Kidney (tissue), 14 donors: ENCODE measurements around the gene GNAT2. TPM values are rescaled to one million over a fixed set of nuclear protein-coding genes. Genes with fewer than 3 reads are reported as not detected.

ENCODE experiments used
- DNase-seq, 5 donors: peaks; one replicate each; pipeline ENCODE4 v3.0.0-alpha.2; 2013 to 2020
- FAIRE-seq: peaks from 2 replicates; lab custom pipeline; 2012; peaks lifted over from hg19 to GRCh38; lab: Jason Lieb, UNC
- H3K27ac ChIP-seq, 2 donors: one replicate each; pipeline ENCODE4 v1.7.0; 2013; ENCODE audit warnings: low read depth in 2 of 2, low read length in 2 of 2, inconsistent platforms in 1 of 2
- H3K27me3 ChIP-seq: one replicate; pipeline ENCODE4 v1.7.1; 2013; ENCODE audit warnings: low read length, inconsistent platforms; ENCODE audit not compliant: control insufficient read depth, insufficient read depth
- H3K36me3 ChIP-seq, 3 donors: one replicate each; pipeline versions ENCODE4 v1.7.0 to v1.7.1; 2013; ENCODE audit warnings: low read length in 3 of 3, control low read depth in 1 of 3, inconsistent platforms in 1 of 3; ENCODE audit not compliant: insufficient read depth in 3 of 3, control insufficient read depth in 2 of 3
- H3K4me1 ChIP-seq, 3 donors: one replicate each; pipeline versions ENCODE4 v1.7.0 to v1.7.1; 2013; ENCODE audit warnings: low read length in 3 of 3, inconsistent platforms in 1 of 3, low read depth in 1 of 3; ENCODE audit not compliant: control insufficient read depth in 2 of 3, insufficient read depth in 2 of 3
- H3K4me3 ChIP-seq, 3 donors: one replicate each; pipeline versions ENCODE4 v1.7.0 to v1.8.1; 2013; ENCODE audit warnings: low read length in 3 of 3, control low read depth in 1 of 3, inconsistent platforms in 1 of 3
- H3K9ac ChIP-seq, 3 donors: one replicate each; pipeline versions ENCODE4 v1.7.0 to v1.7.1; 2013; ENCODE audit warnings: low read length in 3 of 3, control low read depth in 1 of 3, inconsistent platforms in 1 of 3
- H3K9me3 ChIP-seq, 3 donors: one replicate each; pipeline versions ENCODE4 v1.7.0 to v1.7.1; 2013; ENCODE audit warnings: low read length in 3 of 3, control low read depth in 1 of 3, inconsistent platforms in 1 of 3; ENCODE audit not compliant: control insufficient read depth in 2 of 3, insufficient read depth in 1 of 3
- intact Hi-C: fragments of 100-400 bp; cut with DNase I; formaldehyde crosslinking; loops from one replicate; pipeline ENCODE4 v1.11.1; 2022
- polyA plus RNA-seq: library from polyadenylated mRNA; stranded (reverse); fragments of 350-450 nt; fragmentation: Illumina TruSeq; extraction: RNeasy Lipid Tissue Mini Kit (QIAGEN cat#74804); gene quantifications from one replicate; pipeline ENCODE4 v1.2.3, GENCODE V29; 2014; ENCODE audit warnings: low read depth, low replicate concordance; ENCODE audit not compliant: insufficient read depth
- total RNA-seq: library from RNA; stranded (reverse); fragmentation: NEBNext Ultra II Directional; extraction: Animal tissue kit (Norgen Biotek cat#: 25700); gene quantifications from one replicate; pipeline ENCODE4 v1.2.1, GENCODE V29; 2021
- TF ChIP-seq, protein P1 (sequence below): IDR thresholded peaks from 3 replicates; pipeline ENCODE4 v1.5.1; 2012; ENCODE audit warnings: mild to moderate bottlenecking, moderate library complexity, borderline replicate concordance; ENCODE audit not compliant: insufficient read depth; ENCODE audit errors: extremely low read depth
- donor health status: control.
- donor health status: control.
- donor health status: control.
- donor health status: control.
- donor health status: control.
- donor health status: DM: yes; HTN: yes; CAD: no.
- donor health status: Normal renal cell carcinoma (clear cell type).

GNAT2 gene
- total and polyA plus RNA-seq, 2 donors from 2014 or later, result not detected

DNA sequence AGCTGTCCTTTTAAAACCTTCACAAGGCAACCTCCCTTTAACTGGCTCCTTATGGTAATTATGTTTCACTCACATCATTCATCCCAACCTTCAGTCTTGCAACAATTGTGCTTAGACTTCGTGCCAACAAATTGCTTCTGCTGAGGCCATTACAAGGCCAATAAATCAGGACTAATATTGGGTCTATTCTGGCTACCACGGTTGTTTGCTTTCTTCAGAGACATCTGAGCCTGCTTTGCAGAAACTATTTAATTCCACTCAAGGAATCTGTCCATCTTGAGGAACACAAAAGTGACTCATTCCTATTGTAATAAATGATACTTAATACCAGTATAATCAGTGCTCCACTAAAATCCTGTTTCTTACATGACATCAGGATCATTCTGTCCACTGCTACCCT is 33.9 kb upstream of the GNAT2 start:
- H3K27me3 ChIP-seq, result no peaks in the 10 kb centered on the region
- FAIRE-seq, result no peak
- no peak overlapping the region for H3K4me3 ChIP-seq
- H3K9ac ChIP-seq, result peak overlapping the region in 1 of 3 donors; percentile 10
- TF ChIP-seq, protein P1, sequence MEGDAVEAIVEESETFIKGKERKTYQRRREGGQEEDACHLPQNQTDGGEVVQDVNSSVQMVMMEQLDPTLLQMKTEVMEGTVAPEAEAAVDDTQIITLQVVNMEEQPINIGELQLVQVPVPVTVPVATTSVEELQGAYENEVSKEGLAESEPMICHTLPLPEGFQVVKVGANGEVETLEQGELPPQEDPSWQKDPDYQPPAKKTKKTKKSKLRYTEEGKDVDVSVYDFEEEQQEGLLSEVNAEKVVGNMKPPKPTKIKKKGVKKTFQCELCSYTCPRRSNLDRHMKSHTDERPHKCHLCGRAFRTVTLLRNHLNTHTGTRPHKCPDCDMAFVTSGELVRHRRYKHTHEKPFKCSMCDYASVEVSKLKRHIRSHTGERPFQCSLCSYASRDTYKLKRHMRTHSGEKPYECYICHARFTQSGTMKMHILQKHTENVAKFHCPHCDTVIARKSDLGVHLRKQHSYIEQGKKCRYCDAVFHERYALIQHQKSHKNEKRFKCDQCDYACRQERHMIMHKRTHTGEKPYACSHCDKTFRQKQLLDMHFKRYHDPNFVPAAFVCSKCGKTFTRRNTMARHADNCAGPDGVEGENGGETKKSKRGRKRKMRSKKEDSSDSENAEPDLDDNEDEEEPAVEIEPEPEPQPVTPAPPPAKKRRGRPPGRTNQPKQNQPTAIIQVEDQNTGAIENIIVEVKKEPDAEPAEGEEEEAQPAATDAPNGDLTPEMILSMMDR, result no peak
- H3K4me1 ChIP-seq, result peaks cover 0 to 17% (median 4%) of the 10 kb centered on the region in 3 donors
- no peak for DNase-seq
- no peak overlapping the region for H3K27ac ChIP-seq
- intact Hi-C loops, result no loop called here
- H3K9me3 ChIP-seq, result no peaks in the 10 kb centered on the region
- peaks cover 0 to 5% (median 3%) of the 10 kb centered on the region in 3 donors for H3K36me3 ChIP-seq

DNA sequence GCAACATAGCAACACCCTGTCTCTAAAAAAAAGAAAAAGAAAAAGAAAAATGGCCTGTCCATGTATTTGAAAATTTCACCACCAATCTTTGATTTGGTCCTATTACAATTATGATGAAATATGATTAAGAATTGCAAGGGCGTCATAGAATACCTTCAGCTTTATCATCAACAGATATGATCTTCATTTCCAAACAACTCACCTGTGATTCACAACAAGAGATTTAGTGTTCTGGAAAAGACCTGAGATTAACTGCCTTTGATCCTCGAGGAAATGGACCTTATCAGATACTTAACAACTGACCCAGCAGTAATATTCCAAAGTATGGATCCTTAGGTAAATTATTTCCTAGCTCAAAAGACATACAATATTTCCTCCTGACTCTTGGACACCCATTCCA is 33.0 kb upstream of the GNAT2 start:
- H3K9ac ChIP-seq, result no peak overlapping the region
- H3K27me3 ChIP-seq, result no peaks in the 10 kb centered on the region
- no peak overlapping the region for H3K27ac ChIP-seq
- TF ChIP-seq, protein P1, result no peak
- no peak for FAIRE-seq
- intact Hi-C loops, result no loop called here
- H3K36me3 ChIP-seq, result no peaks in the 10 kb centered on the region
- H3K9me3 ChIP-seq, result no peaks in the 10 kb centered on the region
- peaks cover 0 to 11% (median 4%) of the 10 kb centered on the region in 3 donors for H3K4me1 ChIP-seq
- DNase-seq, result no peak
- H3K4me3 ChIP-seq, result no peak overlapping the region

DNA sequence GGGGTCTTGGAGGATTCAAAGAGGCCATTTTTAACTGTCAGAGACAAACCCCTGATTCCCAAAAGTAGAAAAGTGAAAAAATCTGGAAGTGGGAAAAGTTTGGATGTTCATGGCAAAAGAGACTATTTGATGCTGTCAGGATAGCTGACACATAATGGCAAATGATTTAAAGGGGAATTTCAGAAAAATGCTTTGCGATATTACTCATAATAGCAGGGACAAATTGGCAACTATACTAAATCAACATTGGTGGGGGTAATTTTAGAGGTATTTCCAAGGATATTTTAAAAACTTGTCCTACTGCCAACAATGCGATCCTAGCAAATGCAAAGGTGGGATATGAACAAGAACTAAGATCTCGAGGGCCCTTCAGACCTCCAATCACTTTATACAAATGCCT is 31.2 kb upstream of the GNAT2 start:
- Histone ChIP-seq H3K36me3 (no peaks in the 10 kb centered on the region), H3K9me3 (no peaks in the 10 kb centered on the region), H3K4me1 (peaks cover 0 to 8% (median 4%) of the 10 kb centered on the region in 3 donors), H3K27me3 (no peaks in the 10 kb centered on the region), H3K9ac (no peak overlapping the region), H3K27ac (no peak overlapping the region), H3K4me3 (no peak overlapping the region)
- FAIRE-seq, result no peak
- TF ChIP-seq, protein P1, result no peak
- DNase-seq, result no peak
- intact Hi-C loops, result no loop called here

DNA sequence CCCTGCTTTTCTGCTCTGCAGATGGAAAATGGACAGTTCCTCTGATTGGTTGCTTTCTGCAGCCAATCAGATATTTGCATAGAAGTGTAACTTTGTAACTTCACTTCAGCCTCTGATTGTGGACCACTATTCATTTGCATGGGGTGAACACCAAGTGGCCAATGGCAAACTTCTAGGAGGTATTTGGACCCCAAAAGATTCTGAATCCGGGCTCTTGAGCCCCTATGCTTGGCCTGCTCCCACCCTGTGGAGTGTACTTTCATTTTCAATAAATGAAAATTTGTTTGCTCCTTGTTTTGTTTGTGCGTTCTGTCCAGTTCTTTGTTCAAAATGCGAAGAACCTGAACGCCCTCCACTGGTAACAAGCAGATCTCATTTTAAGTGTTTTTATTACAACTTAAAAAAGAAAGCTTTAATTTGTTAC is 30.1 kb upstream of the GNAT2 start:
- Histone ChIP-seq H3K9me3 (no peaks in the 10 kb centered on the region), H3K4me1 (peaks cover 0 to 2% (median under 1%) of the 10 kb centered on the region in 3 donors), H3K4me3 (peak overlapping the region in 2 of 3 donors; percentile 2 to 50), H3K27me3 (no peaks in the 10 kb centered on the region), H3K27ac (no peak overlapping the region), H3K9ac (peak overlapping the region in 1 of 3 donors; percentile 4), H3K36me3 (no peaks in the 10 kb centered on the region)
- intact Hi-C loops, result no loop called here
- TF ChIP-seq, protein P1, result peak; percentile 31
- FAIRE-seq (peak; percentile 42), DNase-seq (peak in 2 of 5 donors; percentile 30 to 77)
